ENCODE measurements around the gene ZBED5.

DNA sequence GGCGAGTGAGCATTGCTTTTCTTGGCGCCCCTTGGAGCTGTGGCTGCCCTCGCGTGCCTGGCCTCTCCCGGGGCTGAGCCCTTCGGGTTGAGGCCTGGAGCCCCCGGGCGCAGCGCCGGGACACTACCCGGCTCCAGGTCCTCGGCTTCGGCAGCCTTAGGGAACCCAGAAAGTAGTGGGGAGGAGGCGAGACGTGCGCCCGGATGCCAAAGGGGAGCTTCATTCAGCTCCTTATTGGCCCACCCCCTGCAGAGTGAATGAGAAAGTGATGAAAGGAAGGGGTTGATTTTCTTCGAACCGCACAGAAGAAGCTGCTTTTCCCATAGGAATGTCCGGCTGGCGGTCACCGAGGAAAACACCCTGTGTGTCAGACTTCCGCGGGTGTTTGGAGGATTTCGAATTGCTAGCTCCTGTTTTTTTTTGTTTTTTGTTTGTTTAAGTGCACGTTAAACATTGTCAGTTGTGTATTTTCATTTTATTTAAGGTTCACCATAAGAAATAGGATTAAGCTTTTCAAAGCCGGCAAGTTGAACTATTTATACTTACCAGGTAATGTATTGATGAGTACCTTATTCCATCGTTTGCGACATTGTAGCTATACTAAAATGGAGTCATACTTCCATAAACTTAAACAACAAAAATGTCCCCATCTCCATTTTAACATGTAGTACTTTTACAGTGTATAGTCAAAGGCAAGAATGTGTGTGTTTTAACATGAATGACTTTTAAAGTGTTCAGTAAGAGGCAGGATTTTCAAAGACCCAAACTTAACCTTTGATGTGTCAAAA lies 48.3 kb downstream of the ZBED5 start:
- TF ChIP-seq CTCF (IDR thresholded peaks at IDR 0.05; ENCODE audit: low read depth, low read length) (no peak), POLR2A (IDR thresholded peaks at IDR 0.05; ENCODE audit: extremely low read depth, insufficient read length) (no peak), MYC (IDR thresholded peaks at IDR 0.05; ENCODE audit: low read depth, low read length) (peak; percentile 2; the same call in 1 of the 2 replicates)

All from NB4 (cell line).